Heart left ventricle (tissue), 16 donors: Measurements from ENCODE around the gene SFTPD. TPM values are rescaled to one million over a fixed set of nuclear protein-coding genes. Genes with fewer than 3 reads are reported as not detected.
"Not testable (repeated sequence)": the region's sequence is repeated elsewhere in the genome, so short reads cannot be mapped to it uniquely, and the experiment has no call there.

Experiments used
- ATAC-seq, 4 donors: fragments of 200-7000 bp; cut with Tn5 transposase; one replicate each; pipeline ENCODE4 v1.9.1; 2020 to 2022; ENCODE audit warnings: moderate library complexity in 4 of 4, mild to moderate bottlenecking in 3 of 4, moderate number of reproducible peaks in 1 of 4
- DNase-seq, 5 donors: peaks; one replicate each; pipeline ENCODE4 v3.0.0-alpha.2; 2020
- H3K27ac ChIP-seq, 12 donors: fragments of 200-600 bp; sonication (generic) in 4 of 12; one replicate each; pipeline versions ENCODE4 v1.5.0 to v1.8.0; 2016 to 2022; ENCODE audit warnings: mild to moderate bottlenecking in 2 of 12
- H3K27me3 ChIP-seq, 9 donors: fragments of 200-600 bp; sonication (generic) in 2 of 9; one replicate each; pipeline versions ENCODE4 v1.5.1 to v1.8.0; 2016 to 2022; ENCODE audit warnings: mild to moderate bottlenecking in 3 of 9
- H3K36me3 ChIP-seq, 9 donors: fragments of 200-600 bp; sonication (generic) in 2 of 9; one replicate each; pipeline versions ENCODE4 v1.5.0 to v1.8.0; 2018 to 2022; ENCODE audit warnings: mild to moderate bottlenecking in 2 of 9
- H3K4me1 ChIP-seq, 12 donors: fragments of 200-600 bp; sonication (generic) in 4 of 12; one replicate each; pipeline versions ENCODE4 v1.5.0 to v1.8.0; 2016 to 2022; ENCODE audit warnings: mild to moderate bottlenecking in 3 of 12
- H3K4me3 ChIP-seq, 12 donors: fragments of 200-600 bp; sonication (generic) in 4 of 12; one replicate each; pipeline versions ENCODE4 v1.5.0 to v1.8.0; 2017 to 2022; ENCODE audit warnings: mild to moderate bottlenecking in 9 of 12, moderate library complexity in 4 of 12
- H3K9me3 ChIP-seq, 12 donors: fragments of 200-600 bp; sonication (generic) in 4 of 12; one replicate each; pipeline versions ENCODE4 v1.5.0 to v1.8.0; 2016 to 2022; ENCODE audit warnings: mild to moderate bottlenecking in 1 of 12
- CTCF ChIP-seq, 12 donors: fragments of 200-600 bp; sonication (generic) in 4 of 12; IDR thresholded peaks; one replicate each; pipeline versions ENCODE4 v1.5.0 to v1.8.0; 2018 to 2022; ENCODE audit warnings: antibody characterized with exemption in 12 of 12, mild to moderate bottlenecking in 5 of 12
- POLR2A ChIP-seq, 2 donors: fragments of 450-650 bp; IDR thresholded peaks; one replicate each; pipeline ENCODE4 v1.6.1; 2017; ENCODE audit warnings: antibody characterized with exemption in 2 of 2, mild to moderate bottlenecking in 2 of 2, moderate library complexity in 2 of 2
- WGBS, 4 donors: extraction: QIAGEN DNeasy Blood & Tissue Kit in 2 of 4; methylation state at CpG; one replicate each; pipeline versions ENCODE4 v1.1.5 to v1.1.7; 2013 to 2018; 5-methylcytosine and 5-hydroxymethylcytosine counted together
- intact Hi-C, 10 donors: fragments of 100-400 bp; cut with DNase I; formaldehyde crosslinking; loops; one replicate each; pipeline versions ENCODE4 v1.11.1 to v1.14.2; 2022
- long read RNA-seq, 3 donors: library from polyadenylated mRNA; unstranded; transcript quantifications; one replicate each; pipeline ENCODE4 v2.0.0, GENCODE V29; 2020 to 2021
- polyA plus RNA-seq, 2 donors: library from polyadenylated mRNA; stranded (reverse); fragments of 200-250 nt; gene quantifications; one replicate each; pipeline ENCODE4 v1.2.3, GENCODE V29; 2013
- total RNA-seq, 9 donors: library from RNA; depleted of rRNA in 2 of 9; stranded (reverse); fragments of >200 nt in 2 of 9; fragmentation: NEBNext Ultra II Directional in 3 of 9; extraction: Animal tissue kit (Norgen Biotek cat#: 25700) in 3 of 9; gene quantifications; one replicate each; pipeline versions ENCODE4 v1.1.0 to v1.2.4, GENCODE V29; 2016 to 2023
- donor health status: ischemic (EF 13 %, LVEDD 7.1; RV severe dilation, severe dysfunction).
- donor health status: healthy with polysubstance abuse.
- donor health status: DM: no; HTN: yes; CAD: no.
- donor health status: DM: no; HTN: no; CAD: no.
- donor health status: ischemic (EF 25% LVEDD 6.9; RV normal size, moderate dysfunction).
- donor health status: ischemic (EF 25% LVEDD 5.7; RV mildly dilated, moderate dysfunction).
- donor health status: healthy.
- donor health status: DM: yes; HTN: yes; CAD: no.
- donor health status: ischemic (EF 35%, LVEDD 5.7; RV mildly dilated, moderate dysfunction).
- donor health status: nonischemic (EF 11% LVEDD 7.7; RV severe dilation, severe dysfunction).
- donor health status: DM: yes; HTN: yes; CAD: no.
- donor health status: PGD.
- donor health status: ischemic (EF 29% LVEDD 5.4; RV normal size, mild dysfunction).
- donor health status: nonischemic (EF 23%, LVEDD 6.1; RV moderate dilation, normal function).

Gene SFTPD
- total RNA-seq, result 1 to 10 TPM in 5 of 9 donors, under 1 TPM in 3, not detected in 1; 0.21 to 1.9 (median 1.1) TPM
- polyA plus RNA-seq, result under 1 TPM; 0.12 to 0.27 TPM
- long read RNA-seq, donor 1, partial matches to known transcripts, result 0 of 5 reads
- long read RNA-seq, donor 1, other reads (novel, unspliced or antisense), result 5 of 5 reads
- long read RNA-seq, donor 2, partial matches to known transcripts, result 0 of 1 reads
- long read RNA-seq, donor 2, other reads (novel, unspliced or antisense), result 1 of 1 reads
- long read RNA-seq, donor 3, result 0 reads

DNA sequence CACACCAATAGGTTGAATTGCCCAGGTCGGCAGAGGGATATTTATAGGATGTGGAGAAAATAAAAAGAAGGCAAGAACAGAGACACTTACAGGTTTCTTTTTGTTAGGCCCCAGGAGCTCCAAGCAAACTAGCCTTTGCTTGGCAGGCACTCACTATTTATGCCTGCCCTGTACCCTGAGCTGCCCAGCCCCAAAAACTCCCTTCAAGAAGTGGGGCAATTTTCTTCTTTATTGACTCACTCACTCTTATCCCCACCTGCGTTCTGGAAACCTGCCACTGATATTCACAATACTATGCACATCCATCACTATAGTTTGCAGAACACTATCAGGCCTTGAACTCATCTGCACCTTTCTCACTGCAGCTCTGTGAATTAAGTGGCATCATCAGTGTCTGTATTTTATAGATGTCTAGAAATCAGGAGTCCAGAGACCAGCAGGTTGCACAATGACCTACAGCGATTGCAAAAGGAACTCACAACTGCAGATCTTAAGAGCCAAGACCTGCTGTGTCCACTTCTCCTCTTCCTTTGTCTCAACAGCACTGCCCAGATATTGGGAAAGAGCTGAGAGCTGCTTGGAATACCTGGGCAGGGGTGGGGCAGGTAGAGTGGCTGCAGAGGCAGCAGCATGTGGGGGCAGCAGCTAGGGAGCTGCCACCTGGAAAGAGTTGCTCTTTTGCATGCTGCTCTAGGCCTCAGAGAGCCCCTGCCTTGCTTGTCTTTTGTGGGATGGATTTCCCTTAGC is at the start of gene SFTPD:
TSS of gene SFTPD (minus strand) at position 130 of the 747 bp plus-strand sequence. CDS start 2,446 bp downstream, outside the sequence.
- ATAC-seq (no peak), DNase-seq (no peak)

GRCh38 chr10:79995979-79996634 is 47.2 kb upstream of the SFTPD start:
- Histone ChIP-seq H3K9me3 (peaks cover 0 to 6% (median 0%) of the 10 kb centered on the region in 12 donors), H3K4me1 (no peaks in the 10 kb centered on the region), H3K27me3 (peaks cover 0 to 3% (median 0%) of the 10 kb centered on the region in 9 donors), H3K4me3 (no peak overlapping the region), H3K27ac (no peak overlapping the region), H3K36me3 (no peaks in the 10 kb centered on the region)
- DNase-seq (no peak), ATAC-seq (no peak)
- intact Hi-C loops, result no loop called here
- WGBS, 4 donors, result 0 to 33% (median 29%) methylated on average over 1 of the region's 1 CpG
- TF ChIP-seq CTCF (IDR thresholded peaks at IDR 0.05), result no peak
- TF ChIP-seq POLR2A (IDR thresholded peaks at IDR 0.05), result no peak

More for the DNA sequence above, at the start of gene SFTPD:
- H3K27me3 ChIP-seq, result no peaks in the 10 kb centered on the region
- intact Hi-C loops, result no loop called here
- H3K4me1 ChIP-seq, result no peaks in the 10 kb centered on the region
- 72 to 84% (median 75%) methylated on average over 3 of the region's 3 CpGs for WGBS, 4 donors
- H3K27ac ChIP-seq, result no peak within 1 kb of the TSS
- H3K36me3 ChIP-seq, result peaks cover 0 to 8% (median 0%) of the 10 kb centered on the region in 9 donors
- no peak within 1 kb of the TSS for H3K4me3 ChIP-seq
- TF ChIP-seq CTCF (IDR thresholded peaks at IDR 0.05) (no peak), POLR2A (IDR thresholded peaks at IDR 0.05) (no peak)
- peaks cover 0 to 40% (median 7%) of the 10 kb centered on the region in 12 donors for H3K9me3 ChIP-seq

GRCh38 chr10:79994556-79994955 is 45.7 kb upstream of the SFTPD start:
- no peaks in the 10 kb centered on the region for H3K4me1 ChIP-seq
- DNase-seq (no peak), ATAC-seq (no peak)
- peaks cover 0 to 3% (median 0%) of the 10 kb centered on the region in 9 donors for H3K27me3 ChIP-seq
- H3K36me3 ChIP-seq, result no peaks in the 10 kb centered on the region
- no peak for TF ChIP-seq CTCF (IDR thresholded peaks at IDR 0.05)
- TF ChIP-seq POLR2A (IDR thresholded peaks at IDR 0.05), result no peak
- peaks cover 0 to 20% (median 6%) of the 10 kb centered on the region in 12 donors for H3K9me3 ChIP-seq
- whole genome bisulfite sequencing, 4 donors, result 52 to 80% (median 76%) methylated on average over 5 of the region's 5 CpGs
- H3K27ac ChIP-seq, result no peak overlapping the region
- intact Hi-C loops, result no loop called here
- no peak overlapping the region for H3K4me3 ChIP-seq

GRCh38 chr10:79988199-79988598 is 39.3 kb upstream of the SFTPD start:
- not testable (repeated sequence) for H3K36me3 ChIP-seq, H3K4me1 ChIP-seq, H3K27ac ChIP-seq, DNase-seq, ATAC-seq, H3K4me3 ChIP-seq
- 77 to 80% (median 78%) methylated on average over 2 of the region's 2 CpGs for WGBS, 4 donors
- intact Hi-C loops, result loop anchor here in 1 of 10 donors (10.0 kb wide), 1 partner anchor 57 kb away; no protein-coding TSS in a partner anchor
- Histone ChIP-seq H3K9me3 (peaks cover 0 to 25% (median 8%) of the 10 kb centered on the region in 12 donors), H3K27me3 (peaks cover 0 to 19% (median 0%) of the 10 kb centered on the region in 9 donors)

- peaks cover 0 to 25% (median 8%) of the 10 kb centered on the region in 12 donors for H3K9me3 ChIP-seq
- not testable (repeated sequence) for ATAC-seq, H3K36me3 ChIP-seq, DNase-seq, H3K4me3 ChIP-seq, H3K27ac ChIP-seq
- peaks cover 0 to 17% (median 7%) of the 10 kb centered on the region in 12 donors for H3K4me1 ChIP-seq
- peaks cover 0 to 33% (median 0%) of the 10 kb centered on the region in 9 donors for H3K27me3 ChIP-seq
- intact Hi-C loops, result loop anchor here in 1 of 10 donors (10.0 kb wide), 1 partner anchor 58 kb away; no protein-coding TSS in a partner anchor
- 53 to 81% (median 65%) methylated on average over 2 of the region's 2 CpGs for WGBS, 4 donors
Measured at GRCh38 chr10:79986661-79987060, 37.8 kb upstream of the SFTPD start.
